Retinal pigment epithelial cell (primary cell): ENCODE results near the gene FHOD1.

Experiments used
- DNase-seq: peaks from one replicate; pipeline ENCODE4 v3.0.0-alpha.2; 2010; ENCODE audit warnings: low read depth
- H3K4me3 ChIP-seq: 2 replicates; pipeline ENCODE4 v1.5.1; 2011; ENCODE audit warnings: mild to moderate bottlenecking, low read length, control low read depth, moderate library complexity
- TF ChIP-seq, protein P1 (sequence below): conservative IDR thresholded peaks from 2 replicates; pipeline ENCODE4 v1.5.1; 2011; ENCODE audit warnings: low read depth, low read length, control low read depth, inconsistent platforms

The FHOD1 gene

GRCh38 chr16:67245186-67245585 is 2.1 kb downstream of the FHOD1 start:
- no peak for DNase-seq
- TF ChIP-seq, protein P1, sequence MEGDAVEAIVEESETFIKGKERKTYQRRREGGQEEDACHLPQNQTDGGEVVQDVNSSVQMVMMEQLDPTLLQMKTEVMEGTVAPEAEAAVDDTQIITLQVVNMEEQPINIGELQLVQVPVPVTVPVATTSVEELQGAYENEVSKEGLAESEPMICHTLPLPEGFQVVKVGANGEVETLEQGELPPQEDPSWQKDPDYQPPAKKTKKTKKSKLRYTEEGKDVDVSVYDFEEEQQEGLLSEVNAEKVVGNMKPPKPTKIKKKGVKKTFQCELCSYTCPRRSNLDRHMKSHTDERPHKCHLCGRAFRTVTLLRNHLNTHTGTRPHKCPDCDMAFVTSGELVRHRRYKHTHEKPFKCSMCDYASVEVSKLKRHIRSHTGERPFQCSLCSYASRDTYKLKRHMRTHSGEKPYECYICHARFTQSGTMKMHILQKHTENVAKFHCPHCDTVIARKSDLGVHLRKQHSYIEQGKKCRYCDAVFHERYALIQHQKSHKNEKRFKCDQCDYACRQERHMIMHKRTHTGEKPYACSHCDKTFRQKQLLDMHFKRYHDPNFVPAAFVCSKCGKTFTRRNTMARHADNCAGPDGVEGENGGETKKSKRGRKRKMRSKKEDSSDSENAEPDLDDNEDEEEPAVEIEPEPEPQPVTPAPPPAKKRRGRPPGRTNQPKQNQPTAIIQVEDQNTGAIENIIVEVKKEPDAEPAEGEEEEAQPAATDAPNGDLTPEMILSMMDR: no peak
- H3K4me3 ChIP-seq: no peak overlapping the region

DNA sequence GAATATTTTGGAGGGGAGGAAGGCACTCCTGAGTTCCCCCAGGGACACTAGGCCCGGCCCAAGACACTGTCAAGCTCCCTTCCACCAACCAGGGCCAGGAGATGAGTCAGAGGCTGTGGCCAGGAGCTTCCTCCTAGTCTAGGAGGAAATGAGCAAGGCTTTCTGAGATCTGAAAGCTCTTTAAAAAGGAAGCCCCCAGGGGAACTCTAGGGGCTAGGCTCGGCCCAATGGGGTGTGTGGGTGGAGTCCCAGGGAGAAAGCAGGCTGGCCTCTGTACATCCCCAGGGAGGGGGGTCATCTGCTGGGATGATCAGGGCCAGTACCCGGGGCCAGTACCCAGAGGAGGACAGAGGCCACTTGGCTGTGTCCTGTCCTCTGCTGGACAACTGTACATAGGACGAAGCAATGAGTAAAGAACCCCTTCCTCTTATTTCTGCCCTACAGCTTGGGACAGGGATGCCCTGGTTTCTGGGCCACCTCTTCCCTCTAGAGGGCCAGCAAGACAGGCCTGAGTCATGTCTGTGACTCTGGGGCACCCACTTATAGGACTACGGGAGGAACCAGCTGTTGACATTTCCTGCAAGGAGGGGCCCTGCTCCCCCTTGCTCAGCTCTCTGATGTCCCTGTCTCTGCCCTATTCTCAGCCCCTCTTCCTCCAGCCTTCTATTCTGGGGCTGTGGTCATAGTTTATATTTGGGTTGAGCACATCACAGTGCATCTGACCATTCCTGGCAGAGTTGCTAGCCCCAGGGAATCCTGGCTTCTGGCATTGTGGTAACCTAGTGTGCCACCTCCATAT is 2.7 kb downstream of the FHOD1 start:
- DNase-seq: no peak
- no peak overlapping the region for H3K4me3 ChIP-seq
- TF ChIP-seq, protein P1: no peak

GRCh38 chr16:67243481-67243880 is 3.8 kb downstream of the FHOD1 start:
- H3K4me3 ChIP-seq: no peak overlapping the region
- no peak for DNase-seq
- TF ChIP-seq, protein P1: no peak

DNA sequence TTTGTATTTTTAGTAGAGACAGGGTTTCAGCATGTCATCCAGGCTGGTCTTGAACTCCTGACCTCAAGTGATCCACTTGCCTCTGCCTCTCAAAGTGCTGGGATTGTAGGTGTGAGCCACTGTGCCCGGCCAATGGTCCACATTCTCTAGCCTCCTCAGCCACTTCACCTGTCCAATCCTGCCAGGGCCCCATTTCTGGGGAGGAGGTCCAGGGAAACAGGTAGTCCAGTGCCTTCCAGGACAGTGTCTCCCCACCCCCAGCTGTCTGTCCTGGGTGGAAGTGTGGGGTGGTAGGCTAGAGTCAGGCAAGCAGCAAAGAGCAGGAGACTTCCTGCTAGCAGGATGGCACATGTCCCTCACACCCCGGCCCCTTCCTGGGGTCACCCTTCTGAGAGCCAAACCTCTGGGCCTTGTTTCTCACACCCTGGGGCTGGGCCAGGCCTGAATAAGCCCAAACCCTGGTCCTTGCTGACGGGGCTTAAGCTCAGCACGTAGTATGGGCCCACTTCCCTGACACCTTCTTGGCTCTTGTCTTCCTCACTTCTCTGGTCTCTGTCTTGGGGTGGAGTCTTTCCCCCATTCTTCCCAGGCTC is 5.0 kb downstream of the FHOD1 start:
- no peak for DNase-seq
- no peak overlapping the region for H3K4me3 ChIP-seq
- TF ChIP-seq, protein P1: no peak

- DNase-seq: no peak
- TF ChIP-seq, protein P1: no peak
- H3K4me3 ChIP-seq: no peak overlapping the region
Observed at GRCh38 chr16:67241008-67241900, 6.0 kb downstream of the FHOD1 start.

DNA sequence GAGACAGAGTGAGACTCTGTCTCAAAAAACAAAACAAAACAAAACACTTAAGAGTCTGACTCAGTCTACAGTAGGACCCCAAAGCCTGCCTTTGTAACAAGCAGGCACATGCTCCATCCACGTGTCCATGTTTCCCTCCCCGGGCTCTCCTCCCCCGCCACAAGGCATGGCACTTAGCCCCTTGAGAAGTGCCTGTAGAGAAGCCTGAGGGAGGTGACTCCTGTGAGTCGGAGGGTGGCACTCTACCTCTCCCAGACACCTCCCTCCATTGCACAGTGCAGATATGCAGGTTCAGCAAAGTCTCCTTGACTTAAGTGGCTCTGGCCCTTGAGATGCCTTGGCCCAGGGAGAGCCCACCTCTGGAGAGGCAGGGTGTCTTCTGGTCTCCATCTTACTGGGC is 6.8 kb downstream of the FHOD1 start:
- no peak overlapping the region for H3K4me3 ChIP-seq
- TF ChIP-seq, protein P1: no peak
- no peak for DNase-seq
